HG03103 (cell line): ENCODE data around the gene FAN1.

ENCODE experiments used
- ATAC-seq: cut with Tn5 transposase; IDR thresholded peaks from one replicate; pipeline ENCODE4 v1.9.1; 2021; ENCODE audit warnings: low read depth; ENCODE audit not compliant: unreplicated experiment

FAN1 gene

GRCh38 chr15:30919877-30920550, 16.3 kb downstream of the FAN1 start:
- no peak for ATAC-seq

GRCh38 chr15:30921106-30921505, 17.4 kb downstream of the FAN1 start:
- no peak for ATAC-seq

- no peak for ATAC-seq
These were observed 18.2 kb downstream of the FAN1 start for GRCh38 chr15:30921781-30922479.

- ATAC-seq, result no peak
These were observed 19.0 kb downstream of the FAN1 start for GRCh38 chr15:30922480-30923311.

DNA sequence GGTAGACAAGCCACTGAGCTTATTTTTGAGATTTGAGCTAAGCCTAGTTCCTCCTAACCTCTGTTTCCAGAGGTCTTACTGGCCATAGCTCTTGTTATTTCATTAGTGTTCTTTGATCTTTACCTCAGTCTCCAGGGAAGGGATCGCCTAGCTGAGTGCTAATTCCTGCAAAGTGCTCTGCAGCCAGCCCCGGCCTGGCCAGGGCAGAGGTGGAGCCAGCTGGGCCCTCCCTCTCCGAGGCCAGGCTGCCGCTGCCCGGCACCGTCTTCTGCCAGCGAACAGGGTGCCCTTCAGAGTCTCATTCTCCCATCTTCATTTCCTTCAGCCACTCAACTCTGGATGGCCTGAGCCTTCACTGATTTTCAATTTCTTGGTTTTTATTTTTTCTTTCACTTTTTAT, 19.7 kb downstream of the FAN1 start:
- ATAC-seq, result no peak

GRCh38 chr15:30924353-30924752, 20.6 kb downstream of the FAN1 start:
- no peak for ATAC-seq

DNA sequence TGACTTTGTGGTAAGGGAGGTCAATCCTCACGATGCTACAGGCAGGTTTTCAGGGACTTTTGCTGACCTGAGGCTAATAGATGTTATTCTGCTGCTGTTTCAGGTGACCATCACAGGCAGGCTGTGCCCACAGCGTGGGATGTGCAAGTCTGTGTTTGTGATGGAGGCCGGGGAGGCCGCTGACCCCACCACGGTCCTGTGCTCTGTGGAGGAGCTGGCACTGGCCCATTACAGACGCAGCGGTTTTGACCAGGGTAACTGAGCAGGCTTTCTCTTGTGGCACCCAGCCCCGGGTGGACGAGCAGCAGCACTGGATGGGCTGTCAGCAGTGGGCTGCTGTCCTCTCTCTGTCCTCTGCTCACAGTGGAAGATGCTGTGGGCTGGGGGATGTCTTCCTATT, 22.0 kb downstream of the FAN1 start:
- no peak for ATAC-seq

DNA sequence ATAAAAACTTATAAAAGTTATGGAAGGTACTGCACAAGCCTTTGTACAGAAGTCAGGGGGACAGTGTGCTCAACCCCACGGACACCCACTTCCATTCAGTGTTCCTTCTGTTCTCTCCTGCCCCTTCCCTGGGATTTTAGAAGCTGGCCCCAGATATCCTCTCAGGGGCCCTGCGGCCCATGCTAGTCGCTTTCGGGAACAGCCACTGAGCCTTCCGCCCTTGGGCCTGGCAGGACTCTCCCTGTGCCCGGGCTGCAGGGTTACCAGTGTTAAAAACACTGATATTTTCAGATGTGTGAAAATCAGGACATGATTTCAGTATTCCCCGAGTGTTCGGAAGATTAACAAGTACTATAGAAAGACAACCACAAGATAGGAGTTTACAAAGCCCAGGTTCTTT, 22.4 kb downstream of the FAN1 start:
- ATAC-seq, result no peak

DNA sequence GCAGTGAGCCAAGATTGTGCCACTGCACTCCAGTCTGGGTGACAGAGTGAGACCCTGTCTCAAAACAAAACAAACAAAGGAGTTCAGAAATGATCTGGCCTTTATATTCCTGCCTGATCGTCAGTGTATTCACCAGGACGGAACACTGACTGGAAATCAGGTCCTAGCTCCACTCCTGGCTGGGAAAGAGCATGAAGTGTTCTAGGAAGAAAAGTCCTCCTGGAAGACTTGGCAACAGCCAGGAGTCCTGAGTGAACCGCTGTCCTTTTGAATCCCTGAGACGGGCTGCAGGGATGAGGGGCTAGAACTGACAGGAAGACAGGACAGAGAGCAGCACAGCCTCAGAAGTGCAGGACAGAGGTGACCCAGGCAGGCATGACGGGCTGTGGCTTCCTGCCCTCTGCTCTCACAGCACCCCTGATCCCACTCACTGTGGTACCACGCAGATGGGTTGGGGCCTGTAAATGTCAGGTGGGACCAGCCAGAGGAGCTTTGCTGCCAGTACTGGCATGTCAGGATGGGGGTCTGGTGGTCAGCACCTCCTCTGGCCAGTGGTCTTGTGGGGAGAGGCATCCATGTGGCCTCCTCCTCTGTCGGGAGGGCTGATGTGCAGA, 23.5 kb downstream of the FAN1 start:
- no peak for ATAC-seq

- no peak for ATAC-seq
These were observed 24.4 kb downstream of the FAN1 start for GRCh38 chr15:30928076-30928475.

- ATAC-seq, result no peak
These were observed 25.5 kb downstream of the FAN1 start for GRCh38 chr15:30929064-30929669.

GRCh38 chr15:30929982-30930381, 26.3 kb downstream of the FAN1 start:
- no peak for ATAC-seq

DNA sequence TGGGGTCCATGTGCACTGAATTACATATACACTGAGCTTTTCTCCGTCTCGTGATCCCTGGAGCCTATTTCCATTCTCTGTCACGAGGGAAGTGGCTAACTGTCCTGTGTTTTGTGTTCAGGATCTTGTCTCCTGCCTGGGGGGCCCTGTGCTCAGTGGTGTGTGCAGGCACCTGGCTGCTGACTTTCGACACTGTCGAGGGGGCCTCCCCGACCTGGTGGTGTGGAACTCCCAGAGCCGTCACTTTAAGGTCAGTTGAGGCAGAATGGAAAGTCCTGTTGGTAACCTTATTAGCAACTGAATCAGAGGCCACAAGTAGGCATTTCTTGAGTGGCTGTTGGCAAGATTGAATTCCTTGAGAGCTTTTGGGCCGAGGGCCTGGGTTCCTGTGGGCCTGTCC, 26.7 kb downstream of the FAN1 start:
- ATAC-seq, result no peak

DNA sequence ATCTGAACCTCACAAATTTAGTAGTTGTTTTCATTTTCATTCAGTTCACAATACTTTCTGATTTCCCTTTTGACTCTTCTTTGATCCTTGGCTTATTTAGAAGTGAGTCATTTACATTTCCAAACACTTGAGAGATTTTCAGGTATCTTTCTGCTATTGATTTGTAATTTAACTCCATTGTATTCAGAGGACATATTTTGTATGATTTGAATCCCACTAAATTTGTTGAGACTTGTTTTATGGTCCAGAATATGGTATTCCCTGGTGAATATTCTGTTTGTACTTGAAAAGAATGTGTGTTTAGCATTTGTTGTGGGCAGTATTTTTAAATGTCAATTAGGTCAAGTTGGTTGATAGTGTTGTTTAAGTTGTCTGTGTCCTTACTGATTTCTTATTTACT, 29.6 kb downstream of the FAN1 start:
- no peak for ATAC-seq

DNA sequence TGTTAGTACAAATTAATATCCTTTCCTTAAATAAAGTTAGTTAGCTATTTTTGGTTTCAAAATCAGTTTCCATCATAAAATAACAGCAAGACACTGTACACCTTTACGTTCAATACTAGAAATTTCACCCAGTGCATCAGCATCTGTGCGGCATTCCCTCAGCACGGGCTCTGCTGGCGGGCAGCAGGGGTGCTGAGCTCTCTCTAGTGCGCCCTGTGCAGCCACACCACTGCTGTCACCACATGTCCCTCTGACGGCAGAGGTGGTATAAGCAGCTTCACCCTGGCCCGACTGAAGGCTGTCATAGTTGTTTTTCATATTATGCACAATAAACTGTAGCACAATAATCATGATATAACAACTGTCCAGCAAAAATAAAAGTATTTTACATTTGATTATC, 35.4 kb downstream of the FAN1 start:
- no peak for ATAC-seq

DNA sequence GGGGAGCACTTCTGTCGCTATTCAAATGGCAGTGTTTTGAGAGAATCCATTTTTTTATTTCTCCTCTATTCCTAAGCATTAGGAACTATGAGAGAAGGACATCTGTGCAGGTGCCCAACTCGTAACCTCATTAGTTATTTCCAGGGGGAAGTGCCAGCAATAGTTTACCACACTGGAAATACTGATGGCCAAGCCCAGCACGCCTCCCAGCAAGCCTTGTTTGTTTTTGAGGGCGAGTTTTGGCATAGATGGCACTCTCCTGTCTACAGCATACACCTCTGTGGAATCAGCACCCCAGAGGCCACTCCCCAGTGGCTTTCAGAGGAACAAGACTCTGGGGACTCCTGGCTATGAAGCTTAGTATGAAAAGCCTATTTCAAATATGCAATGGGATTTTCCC, 36.6 kb downstream of the FAN1 start:
- no peak for ATAC-seq

- no peak for ATAC-seq
These were observed 37.8 kb downstream of the FAN1 start for GRCh38 chr15:30941520-30941919.

- no peak for ATAC-seq
These were observed 40.1 kb downstream of the FAN1 start for GRCh38 chr15:30943654-30944335.

DNA sequence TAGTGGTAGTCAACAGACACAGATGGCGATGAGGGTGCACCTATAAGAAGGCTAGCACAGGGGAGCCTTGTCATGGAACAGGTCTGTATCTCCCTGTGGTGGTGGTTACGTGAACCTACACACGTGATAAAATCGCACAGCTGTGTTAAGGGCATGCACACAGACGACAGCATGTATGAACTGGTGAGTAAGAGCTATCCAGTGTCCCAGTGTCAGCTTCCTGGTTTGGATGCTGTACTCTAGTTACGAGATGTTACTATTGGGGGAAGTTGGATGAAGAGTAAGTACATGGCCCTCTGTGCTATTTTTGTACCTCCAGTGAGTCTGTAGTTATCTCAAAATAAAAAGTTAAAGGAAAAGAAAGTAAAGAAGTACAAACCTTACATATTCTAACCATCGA, 49.5 kb downstream of the FAN1 start:
- no peak for ATAC-seq

GRCh38 chr15:30953731-30954378, 50.1 kb downstream of the FAN1 start:
- no peak for ATAC-seq
